HG02642 (cell line): ENCODE data around the gene MYBPHL.

Experiments
- ATAC-seq: cut with Tn5 transposase; IDR thresholded peaks from one replicate; pipeline ENCODE4 v1.9.1; 2021; ENCODE audit warnings: mild to moderate bottlenecking; ENCODE audit not compliant: unreplicated experiment, poor library complexity

Gene MYBPHL

GRCh38 chr1:109253803-109254620, 52.8 kb downstream of the MYBPHL start:
- ATAC-seq = no peak

- no peak for ATAC-seq
Measured at GRCh38 chr1:109252893-109253802, 53.7 kb downstream of the MYBPHL start.

- ATAC-seq = no peak
Measured at GRCh38 chr1:109252167-109252892, 54.5 kb downstream of the MYBPHL start.

- ATAC-seq = no peak
Measured at GRCh38 chr1:109251277-109252166, 55.3 kb downstream of the MYBPHL start.

- no peak for ATAC-seq
Measured at GRCh38 chr1:109250454-109251276, 56.1 kb downstream of the MYBPHL start.

- peak; percentile 40 for ATAC-seq
Measured at GRCh38 chr1:109249654-109250401, 57.0 kb downstream of the MYBPHL start.

GRCh38 chr1:109248797-109249629, 57.8 kb downstream of the MYBPHL start, which contains the start of gene CELSR2:
Gene CELSR2 (plus strand): TSS chr1:109249539. CDS start chr1:109250080, 541 bp downstream.
- peak; percentile 78 for ATAC-seq

GRCh38 chr1:109248444-109248796, 58.4 kb downstream of the MYBPHL start:
- no peak for ATAC-seq

GRCh38 chr1:109247401-109248365, 59.1 kb downstream of the MYBPHL start:
- no peak for ATAC-seq

GRCh38 chr1:109246141-109246551, 60.7 kb downstream of the MYBPHL start:
- ATAC-seq = no peak

- no peak for ATAC-seq
Measured at GRCh38 chr1:109243860-109244552, 62.8 kb downstream of the MYBPHL start.

GRCh38 chr1:109243221-109243620, 63.6 kb downstream of the MYBPHL start:
- no peak for ATAC-seq

- ATAC-seq = no peak
Measured at GRCh38 chr1:109242387-109242786, 64.4 kb downstream of the MYBPHL start.
